ENCODE results near the gene HSD11B1. TPM values are rescaled to one million over a fixed set of nuclear protein-coding genes. Genes with fewer than 3 reads are reported as not detected.
A peak's percentile ranks its signal among the peaks of the same experiment; 100 is the strongest.

Gene HSD11B1
- total and polyA plus RNA-seq, 2 donors (not counting 3 experiments of a cell fraction or from before 2014, with no cell fraction given): not detected

DNA sequence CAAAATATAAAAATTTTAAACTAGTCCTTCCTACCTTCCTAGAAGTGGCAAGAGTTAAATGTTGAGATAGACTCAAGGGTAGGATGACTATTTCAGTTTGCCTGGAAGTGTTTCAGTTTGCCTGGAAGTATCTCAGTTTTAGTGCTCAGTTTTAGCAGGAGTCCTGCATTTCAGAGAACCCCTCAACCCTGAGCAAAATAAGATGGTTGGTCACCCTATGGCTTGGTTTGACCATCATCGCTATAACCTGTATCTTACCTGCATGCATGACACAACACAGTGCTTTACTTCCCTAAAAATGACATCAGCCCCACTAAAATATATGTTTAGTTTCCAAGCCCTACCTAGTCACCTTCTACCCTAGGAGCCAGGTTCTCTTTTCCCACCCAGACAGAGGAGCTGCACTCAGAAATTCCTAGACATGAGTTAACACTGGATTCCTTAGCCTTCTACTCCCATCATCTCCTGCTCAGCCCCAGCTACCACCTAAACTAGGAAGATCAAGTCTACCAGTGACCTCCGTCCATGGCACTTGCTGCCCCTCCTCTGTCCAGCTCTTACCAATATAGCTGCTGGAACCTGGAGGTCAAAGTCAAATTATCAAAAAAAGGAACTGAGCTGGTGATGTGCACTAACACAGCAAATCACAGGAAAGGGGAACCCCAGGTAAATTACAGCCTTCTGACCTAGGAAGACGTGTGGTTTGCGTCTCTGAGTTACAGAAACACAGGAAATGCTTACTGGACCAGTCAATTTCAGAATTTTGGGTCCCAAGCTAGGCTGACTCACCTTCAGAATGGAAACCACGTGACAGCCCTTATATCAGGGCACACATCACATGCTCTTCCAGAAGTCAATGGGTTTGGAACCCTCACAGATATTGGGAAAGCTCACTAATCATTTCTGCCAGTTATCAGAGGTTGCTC lies 31.7 kb upstream of the HSD11B1 start:
- intact Hi-C loops (cut with micrococcal nuclease): loop anchor here (1.0 kb wide), 1 partner anchor 24 kb away; no protein-coding TSS in a partner anchor
- dilution Hi-C loops (cut with MboI; ENCODE audit: extremely low pct_ligation_motif_present, low sequenced_read_pairs): no loop called here
- no peak overlapping the region for H3K9ac ChIP-seq (replicated peaks; ENCODE audit: extremely low read depth, insufficient read depth, low read length)
- no peaks in the 10 kb centered on the region for H3K9me1 ChIP-seq (replicated peaks; ENCODE audit: control insufficient read depth, extremely low read depth, insufficient read depth, low read length)
- POLR2A ChIA-PET: interaction anchor here (1.5 kb wide), 1 partner anchor 24 kb away, joined by 4 read pairs; no protein-coding TSS in a partner anchor
- no peak overlapping the region for H3K4me3 ChIP-seq (replicated peaks in 1 of 3; ENCODE audit: insufficient read depth in 1 of 3, low read depth in 1 of 3, low read length in 3 of 3)
- H3K4me2 ChIP-seq (ENCODE audit: insufficient read depth, low read length): no peak overlapping the region
- FAIRE-seq: peak; percentile 49
- no peaks in the 10 kb centered on the region for H4K20me1 ChIP-seq (replicated peaks; ENCODE audit: control insufficient read depth, extremely low read depth, insufficient read depth, low read length)
- no TSS peak for BruUV-seq (replicated peaks)
- H3K4me1 ChIP-seq (ENCODE audit: control insufficient read depth, extremely low read depth, insufficient read depth, low read length): peaks cover 6% of the 10 kb centered on the region
- CTCF ChIA-PET: interaction anchor here (0.9 to 3.4 kb wide), 7 partner anchors 9 to 104 kb away, joined by 3 to 14 read pairs (median 4); no protein-coding TSS in a partner anchor
- no peak overlapping the region for H3K27ac ChIP-seq (ENCODE audit: insufficient read depth, low read depth, low read length)
- H3K27me3 ChIP-seq (ENCODE audit: control insufficient read depth in 2 of 2, insufficient read depth in 2 of 2, low read length in 2 of 2): peaks cover 32 to 56% of the 10 kb centered on the region in 2 experiments
- no peaks in the 10 kb centered on the region for H3K36me3 ChIP-seq (ENCODE audit: control insufficient read depth in 2 of 2, extremely low read depth in 1 of 2, insufficient read depth in 2 of 2, low read length in 2 of 2)
- no peaks in the 10 kb centered on the region for H3K9me3 ChIP-seq (replicated peaks; ENCODE audit: control insufficient read depth, insufficient read depth, low read length)
- no peaks in the 10 kb centered on the region for H3K79me2 ChIP-seq (ENCODE audit: control insufficient read depth, insufficient read depth, low read length)
- TF ChIP-seq JUN (IDR thresholded peaks at IDR 0.05; ENCODE audit: borderline replicate concordance, insufficient read depth, insufficient read length, low read depth): no peak
- TF ChIP-seq POLR2A (IDR thresholded peaks at IDR 0.05; ENCODE audit: low read depth, low read length): no peak
- TF ChIP-seq FOS (IDR thresholded peaks at IDR 0.05; ENCODE audit: borderline replicate concordance, insufficient read depth, low read length): peak; percentile 38
- no peak for TF ChIP-seq CTCF (IDR thresholded peaks at IDR 0.05; ENCODE audit: extremely low read depth in 1 of 2, insufficient read depth in 1 of 2, low read depth in 1 of 2, low read length in 2 of 2)
- TF ChIP-seq EZH2 (IDR thresholded peaks at IDR 0.05; ENCODE audit: borderline replicate concordance, low read depth, low read length, severe bottlenecking): no peak
- TF ChIP-seq, protein P1, sequence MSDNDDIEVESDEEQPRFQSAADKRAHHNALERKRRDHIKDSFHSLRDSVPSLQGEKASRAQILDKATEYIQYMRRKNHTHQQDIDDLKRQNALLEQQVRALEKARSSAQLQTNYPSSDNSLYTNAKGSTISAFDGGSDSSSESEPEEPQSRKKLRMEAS (IDR thresholded peaks at IDR 0.05; ENCODE audit: insufficient read depth, insufficient read length): peak; percentile 50
- no peak for TF ChIP-seq MYC (IDR thresholded peaks at IDR 0.05; ENCODE audit: low read depth, low read length)
- TF ChIP-seq GATA2 (IDR thresholded peaks at IDR 0.05; ENCODE audit: insufficient read depth, insufficient read length, low read depth, low read length): peak; percentile 17
- no peak for TF ChIP-seq POLR2AphosphoS5 (IDR thresholded peaks at IDR 0.05; ENCODE audit: insufficient read depth, low read depth, low read length)
- H2AFZ ChIP-seq (ENCODE audit: low read depth, low read length): no peak overlapping the region
- DNase-seq (ENCODE audit: low read depth, low spot score): no peak

Data from endothelial cell of umbilical vein (primary cell).